GM12878 (cell line): ENCODE measurements around the gene DSE. TPM values are rescaled to one million over a fixed set of nuclear protein-coding genes. Genes with fewer than 3 reads are reported as not detected.

Source experiments
- ATF7 ChIP-seq: fragments of 450-650 bp; IDR thresholded peaks from 2 replicates; pipeline ENCODE4 v1.6.1; 2016; ENCODE audit warnings: low read depth, mild to moderate bottlenecking
- CBFB ChIP-seq: IDR thresholded peaks from 2 replicates; pipeline ENCODE4 v1.6.1; 2016; ENCODE audit warnings: antibody characterized with exemption, low read depth
- CHD2 ChIP-seq: IDR thresholded peaks from 2 replicates; pipeline ENCODE4 v1.6.1; 2011; ENCODE audit warnings: low read depth, low read length, improper control_type of control experiment, borderline replicate concordance
- CUX1 ChIP-seq: IDR thresholded peaks from 2 replicates; pipeline ENCODE4 v1.6.1; 2012; ENCODE audit warnings: improper control_type of control experiment, low read depth, low read length; ENCODE audit not compliant: insufficient replicate concordance
- E4F1 ChIP-seq: fragments of 450-650 bp; IDR thresholded peaks from 2 replicates; pipeline ENCODE4 v1.6.1; 2018; ENCODE audit warnings: borderline replicate concordance, mild to moderate bottlenecking; ENCODE audit not compliant: partially characterized antibody
- EED ChIP-seq: sonication (generic); IDR thresholded peaks from 2 replicates; pipeline ENCODE4 v1.6.1; 2016; ENCODE audit warnings: antibody characterized with exemption, low read depth
- MEF2B ChIP-seq: fragments of 450-650 bp; IDR thresholded peaks from 2 replicates; pipeline ENCODE4 v1.6.1; 2018; ENCODE audit warnings: mild to moderate bottlenecking, moderate library complexity; ENCODE audit not compliant: partially characterized antibody, poor library complexity, severe bottlenecking
- MTA2 ChIP-seq: fragments of 450-650 bp; IDR thresholded peaks from 2 replicates; pipeline ENCODE4 v1.6.1; 2016; ENCODE audit warnings: low read depth, mild to moderate bottlenecking, moderate library complexity
- NKRF ChIP-seq: fragments of 450-650 bp; conservative IDR thresholded peaks from 2 replicates; pipeline ENCODE4 v1.6.1; 2017; ENCODE audit warnings: mild to moderate bottlenecking, moderate library complexity
- RUNX3 ChIP-seq: IDR thresholded peaks from 2 replicates; pipeline ENCODE4 v1.6.1; 2012; ENCODE audit warnings: low read length, inconsistent platforms
- SMAD1 ChIP-seq: fragments of 450-650 bp; IDR thresholded peaks from 2 replicates; pipeline ENCODE4 v1.6.1; 2018; ENCODE audit warnings: mild to moderate bottlenecking, low read depth; ENCODE audit not compliant: partially characterized antibody
- SUZ12 ChIP-seq: fragments of 200-600 bp; sonication (generic); IDR thresholded peaks from one replicate; pipeline ENCODE4 v1.6.1; 2018; ENCODE audit warnings: antibody characterized with exemption, mild to moderate bottlenecking; ENCODE audit not compliant: unreplicated experiment
- TBL1XR1 ChIP-seq: IDR thresholded peaks from 2 replicates; pipeline ENCODE4 v1.6.1; 2012; ENCODE audit warnings: low read depth, low read length, improper control_type of control experiment
- TCF12 ChIP-seq: IDR thresholded peaks from 2 replicates; pipeline ENCODE4 v1.6.1; 2011; ENCODE audit warnings: low read depth, mild to moderate bottlenecking, low read length
- TCF7 ChIP-seq: IDR thresholded peaks from 2 replicates; pipeline ENCODE4 v1.6.1; 2014; ENCODE audit warnings: antibody characterized with exemption, borderline replicate concordance
- ZNF24 ChIP-seq: fragments of 450-650 bp; IDR thresholded peaks from 2 replicates; pipeline ENCODE4 v1.6.1; 2017; ENCODE audit warnings: antibody characterized with exemption, mild to moderate bottlenecking
- ZNF687 ChIP-seq: fragments of 450-650 bp; IDR thresholded peaks from 2 replicates; pipeline ENCODE4 v1.6.1; 2017; ENCODE audit warnings: mild to moderate bottlenecking, moderate library complexity
- polyA plus RNA-seq, 11 experiments: library from polyadenylated mRNA; depleted of rRNA in 4 of 11; unstranded in 6 of 11; stranded (reverse) in 5 of 11; fragments of >200 nt; fragmentation: Nextera tagmentation in 4 of 11; fragmentation: Illumina TruSeq in 1 of 11; extraction: Ambion mirVana in 4 of 11; extraction: Trizol in 1 of 11; gene quantifications; 1 replicate in 1 of 11; 2 replicates in 10 of 11; pipeline versions ENCODE4 v1.2.1 to v1.2.3, GENCODE V29; 2011 to 2016; ENCODE audit warnings: inconsistent platforms in 2 of 11, missing spikeins in 2 of 11, low read depth in 1 of 11
- total RNA-seq, 4 experiments: library from RNA; depleted of rRNA in 3 of 4; stranded (reverse); fragments of >200 nt in 3 of 4; fragmentation: Illumina TruSeq in 1 of 4; extraction: Trizol in 1 of 4; gene quantifications; 2 replicates each; pipeline versions ENCODE4 v1.2.1 to v1.2.3, GENCODE V29; 2013 to 2021

The DSE gene
- total and polyA plus RNA-seq, 10 of the 15 experiments (the other 5 are each of a cell fraction or from before 2014, with no cell fraction given): 12.6 to 76.4 (median 43.0) TPM

- no peak for TF ChIP-seq E4F1
- no peak for TF ChIP-seq ZNF24
- TF ChIP-seq MEF2B: no peak
- TF ChIP-seq CUX1: no peak
- TF ChIP-seq TCF12: peak; percentile 75
- no peak for TF ChIP-seq NKRF
- no peak for TF ChIP-seq SUZ12
- no peak for TF ChIP-seq SMAD1
- 0 out of 2 replicates have a peak, but pooled peaks have one; percentile 10 for TF ChIP-seq TBL1XR1
- TF ChIP-seq RUNX3: peak; percentile 58
- no peak for TF ChIP-seq ATF7
- no peak for TF ChIP-seq TCF7
- TF ChIP-seq ZNF687: peak; percentile 88; the same call in 1 of the 2 replicates
- TF ChIP-seq MTA2: no peak
- TF ChIP-seq CBFB: no peak
- peak; percentile 71; the same call in 1 of the 2 replicates for TF ChIP-seq EED
- TF ChIP-seq CHD2: peak; percentile 24; the same call in 1 of the 2 replicates
Measured at GRCh38 chr6:116405138-116405537, 34.4 kb downstream of the DSE start (continued).
